ENCODE measurements around the gene OPN4.

- TF ChIP-seq CTCF (IDR thresholded peaks at IDR 0.05) = no peak
- TF ChIP-seq EP300 (IDR thresholded peaks at IDR 0.05) = no peak
- no peak for TF ChIP-seq POLR2AphosphoS5 (IDR thresholded peaks at IDR 0.05)
Measured at GRCh38 chr10:86671985-86672710, 17.8 kb downstream of the OPN4 start.
